ENCODE data around the gene ALPK1.

- TF ChIP-seq CTCF (IDR thresholded peaks at IDR 0.05; ENCODE audit: low read length) (no peak), EZH2phosphoT487 (IDR thresholded peaks at IDR 0.05; ENCODE audit: low read length) (no peak)
These were observed 152.5 kb downstream of the ALPK1 start for GRCh38 chr4:112449708-112450107.
